Testis (tissue), 3 donors: Measurements from ENCODE around the gene KLHL10. TPM values are rescaled to one million over a fixed set of nuclear protein-coding genes. Genes with fewer than 3 reads are reported as not detected.

ENCODE experiments used
- DNase-seq: peaks from one replicate; pipeline ENCODE4 v3.0.0-alpha.2; 2019
- H3K27ac ChIP-seq, 2 donors: fragments of 200-600 bp; sonication (generic); one replicate each; pipeline ENCODE4 v1.5.1; 2019
- H3K27me3 ChIP-seq: fragments of 200-600 bp; sonication (generic); one replicate; pipeline ENCODE4 v1.5.1; 2019
- H3K36me3 ChIP-seq: fragments of 200-600 bp; sonication (generic); one replicate; pipeline ENCODE4 v1.5.1; 2017; ENCODE audit warnings: low read depth; ENCODE audit errors: missing control alignments
- H3K4me1 ChIP-seq: fragments of 200-600 bp; sonication (generic); one replicate; pipeline ENCODE4 v1.5.1; 2019
- H3K4me3 ChIP-seq, 2 donors: fragments of 200-600 bp; sonication (generic); one replicate each; pipeline ENCODE4 v1.5.1; 2017 to 2019
- H3K9me3 ChIP-seq: fragments of 200-600 bp; sonication (generic); one replicate; pipeline ENCODE4 v1.5.1; 2017
- POLR2A ChIP-seq: fragments of 450-650 bp; IDR thresholded peaks from one replicate; pipeline ENCODE4 v1.6.1; 2017; ENCODE audit warnings: antibody characterized with exemption, mild to moderate bottlenecking, moderate library complexity
- WGBS, 2 donors: methylation state at CpG; one replicate each; pipeline ENCODE4 v1.1.5; 2018; 5-methylcytosine and 5-hydroxymethylcytosine counted together
- intact Hi-C: fragments of 100-400 bp; cut with DNase I; formaldehyde crosslinking; loops from one replicate; pipeline ENCODE4 v1.15.1; 2023; ENCODE audit warnings: low total_unique reads
- polyA plus RNA-seq: library from polyadenylated mRNA; stranded (reverse); fragments of 350-450 nt; fragmentation: Illumina TruSeq; extraction: RNeasy Lipid Tissue Mini Kit (QIAGEN cat#74804); gene quantifications from one replicate; pipeline ENCODE4 v1.2.3, GENCODE V29; 2014; ENCODE audit warnings: low read depth, low replicate concordance; ENCODE audit not compliant: insufficient read depth
- total RNA-seq, 2 donors: library from RNA; depleted of rRNA; stranded (reverse); fragments of >200 nt; gene quantifications; one replicate each; pipeline ENCODE4 v1.2.3, GENCODE V29; 2016
- TF ChIP-seq, protein P1 (sequence below), 3 experiments: fragments of 450-650 bp in 2 of 3; fragments of 200-600 bp in 1 of 3; sonication (generic) in 1 of 3; IDR thresholded peaks; one replicate each; pipeline ENCODE4 v1.5.1; 2016 to 2019; ENCODE audit warnings: antibody characterized with exemption in 3 of 3, mild to moderate bottlenecking in 2 of 3, moderate library complexity in 1 of 3

Gene KLHL10
- total and polyA plus RNA-seq, 3 donors from 2014 or later: 31.8 to 130 (median 76.3) TPM

- intact Hi-C loops: loop anchor here (10.0 kb wide), 1 partner anchor 62 kb away; the partner anchor contains the start of gene HAP1
- 90 to 94% methylated on average over 9 to 10 of the region's 10 CpGs for WGBS, 2 donors
- no peak overlapping the region for H3K4me3 ChIP-seq
These were observed 41.3 kb upstream of the KLHL10 start for GRCh38 chr17:41796121-41796895.

GRCh38 chr17:41797377-41797776 is 40.2 kb upstream of the KLHL10 start:
- no peak for TF ChIP-seq POLR2A
- TF ChIP-seq, protein P1, sequence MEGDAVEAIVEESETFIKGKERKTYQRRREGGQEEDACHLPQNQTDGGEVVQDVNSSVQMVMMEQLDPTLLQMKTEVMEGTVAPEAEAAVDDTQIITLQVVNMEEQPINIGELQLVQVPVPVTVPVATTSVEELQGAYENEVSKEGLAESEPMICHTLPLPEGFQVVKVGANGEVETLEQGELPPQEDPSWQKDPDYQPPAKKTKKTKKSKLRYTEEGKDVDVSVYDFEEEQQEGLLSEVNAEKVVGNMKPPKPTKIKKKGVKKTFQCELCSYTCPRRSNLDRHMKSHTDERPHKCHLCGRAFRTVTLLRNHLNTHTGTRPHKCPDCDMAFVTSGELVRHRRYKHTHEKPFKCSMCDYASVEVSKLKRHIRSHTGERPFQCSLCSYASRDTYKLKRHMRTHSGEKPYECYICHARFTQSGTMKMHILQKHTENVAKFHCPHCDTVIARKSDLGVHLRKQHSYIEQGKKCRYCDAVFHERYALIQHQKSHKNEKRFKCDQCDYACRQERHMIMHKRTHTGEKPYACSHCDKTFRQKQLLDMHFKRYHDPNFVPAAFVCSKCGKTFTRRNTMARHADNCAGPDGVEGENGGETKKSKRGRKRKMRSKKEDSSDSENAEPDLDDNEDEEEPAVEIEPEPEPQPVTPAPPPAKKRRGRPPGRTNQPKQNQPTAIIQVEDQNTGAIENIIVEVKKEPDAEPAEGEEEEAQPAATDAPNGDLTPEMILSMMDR (IDR thresholded peaks at IDR 0.05): no peak
- Histone ChIP-seq H3K36me3 (no peaks in the 10 kb centered on the region), H3K4me3 (no peak overlapping the region), H3K27me3 (no peaks in the 10 kb centered on the region), H3K9me3 (no peaks in the 10 kb centered on the region), H3K4me1 (peaks cover 24% of the 10 kb centered on the region), H3K27ac (no peak overlapping the region)
- DNase-seq: no peak
- WGBS, 2 donors: 87% methylated on average over 3 of the region's 3 CpGs
- intact Hi-C loops: loop anchor here (10.0 kb wide), 1 partner anchor 63 kb away; the partner anchor contains the start of gene HAP1

More at GRCh38 chr17:41796121-41796895, 41.3 kb upstream of the KLHL10 start:
- Histone ChIP-seq H3K27me3 (no peaks in the 10 kb centered on the region), H3K9me3 (no peaks in the 10 kb centered on the region), H3K36me3 (no peaks in the 10 kb centered on the region), H3K4me1 (peaks cover 26% of the 10 kb centered on the region), H3K27ac (no peak overlapping the region)
- no peak for TF ChIP-seq POLR2A
- TF ChIP-seq, protein P1 (IDR thresholded peaks at IDR 0.05): no peak
- DNase-seq: no peak

DNA sequence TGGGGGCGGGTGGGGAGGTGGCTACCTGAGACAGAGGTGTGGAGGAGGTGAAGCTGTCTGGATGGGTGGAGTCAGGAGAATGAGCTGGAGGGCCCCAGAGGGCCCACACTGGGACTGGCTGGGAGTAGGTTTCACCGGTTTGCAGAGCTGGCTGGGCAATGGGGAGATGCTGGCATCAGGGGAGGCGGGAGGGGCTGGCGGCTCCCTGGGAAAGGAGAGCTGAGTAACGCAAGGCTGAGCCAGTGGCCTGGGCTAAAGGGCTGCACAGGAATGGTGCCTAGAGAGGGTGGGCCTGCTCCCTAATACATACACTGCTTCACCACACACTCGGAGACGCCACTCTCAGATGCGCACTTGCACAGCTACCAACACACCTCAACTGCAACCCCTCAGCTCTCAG is 38.3 kb upstream of the KLHL10 start:
- Histone ChIP-seq H3K27ac (no peak overlapping the region), H3K36me3 (no peaks in the 10 kb centered on the region), H3K9me3 (no peaks in the 10 kb centered on the region), H3K27me3 (no peaks in the 10 kb centered on the region), H3K4me3 (no peak overlapping the region), H3K4me1 (peaks cover 6% of the 10 kb centered on the region)
- TF ChIP-seq, protein P1 (IDR thresholded peaks at IDR 0.05): no peak
- TF ChIP-seq POLR2A: no peak
- intact Hi-C loops: loop anchor here (10.0 kb wide), 1 partner anchor 65 kb away; the partner anchor contains the start of gene HAP1
- DNase-seq: no peak
- whole genome bisulfite sequencing, 2 donors: 94 to 100% methylated on average over 3 to 8 of the region's 8 CpGs

DNA sequence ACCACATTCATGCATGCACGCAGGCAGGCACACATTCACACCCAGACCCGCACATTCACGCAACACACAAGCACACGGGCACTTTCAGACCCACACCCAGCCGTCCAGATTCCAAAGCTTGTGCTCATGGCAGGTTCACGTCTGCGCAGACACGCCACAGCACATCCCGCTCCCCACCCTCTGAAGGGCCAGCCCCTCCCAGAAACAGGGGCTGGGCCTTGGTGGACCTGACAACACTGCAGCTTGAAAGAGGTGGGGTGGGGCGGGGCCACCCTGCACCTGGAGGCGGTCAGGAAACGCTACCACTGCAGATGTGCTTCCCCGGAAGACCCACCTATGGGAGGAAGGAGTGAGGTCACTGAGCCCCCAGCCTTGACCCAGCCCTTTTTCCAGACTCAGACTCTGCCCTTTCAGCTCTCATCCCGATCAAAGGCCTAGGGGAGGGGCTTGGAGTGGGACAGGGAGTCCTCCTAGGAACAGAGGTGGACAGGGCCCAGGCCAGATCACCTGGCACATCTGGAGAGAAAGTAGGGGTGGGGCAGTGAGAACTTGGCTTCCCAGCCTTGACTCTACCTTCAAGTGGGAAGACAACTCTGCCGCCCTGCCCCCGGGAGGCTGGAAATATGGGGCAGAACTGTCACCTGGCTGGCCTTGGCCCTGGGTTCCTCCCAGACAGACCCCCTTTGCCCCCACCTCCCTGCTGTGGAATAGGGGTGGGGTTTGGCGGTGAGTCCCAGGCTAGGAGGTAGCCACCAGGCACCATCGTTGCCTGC is 36.8 kb upstream of the KLHL10 start:
- Histone ChIP-seq H3K36me3 (no peaks in the 10 kb centered on the region), H3K9me3 (no peaks in the 10 kb centered on the region), H3K27me3 (no peaks in the 10 kb centered on the region), H3K4me3 (no peak overlapping the region), H3K27ac (no peak overlapping the region), H3K4me1 (peaks cover 6% of the 10 kb centered on the region)
- DNase-seq: no peak
- no peak for TF ChIP-seq POLR2A
- TF ChIP-seq, protein P1 (IDR thresholded peaks at IDR 0.05): no peak
- intact Hi-C loops: no loop called here
- WGBS, 2 donors: 55 to 63% methylated on average over 9 to 18 of the region's 18 CpGs
